Ascending aorta (tissue), 2 donors: Measurements from ENCODE around the gene RACGAP1. TPM values are rescaled to one million over a fixed set of nuclear protein-coding genes. Genes with fewer than 3 reads are reported as not detected.

Experiments used
- DNase-seq, 2 donors: peaks; one replicate each; pipeline ENCODE4 v3.0.0-alpha.2; 2019; ENCODE audit warnings: low spot score in 2 of 2
- H3K27ac ChIP-seq, 2 donors: fragments of 200-600 bp; sonication (generic); one replicate each; pipeline ENCODE4 v1.5.1; 2016 to 2017; ENCODE audit warnings: mild to moderate bottlenecking in 1 of 2
- H3K27me3 ChIP-seq: fragments of 200-600 bp; sonication (generic); one replicate; pipeline ENCODE4 v1.5.1; 2017
- H3K36me3 ChIP-seq, 2 donors: fragments of 200-600 bp; sonication (generic); one replicate each; pipeline ENCODE4 v1.5.1; 2016
- H3K4me1 ChIP-seq, 2 donors: fragments of 200-600 bp; sonication (generic); one replicate each; pipeline ENCODE4 v1.5.1; 2016 to 2017; ENCODE audit warnings: mild to moderate bottlenecking in 1 of 2
- H3K4me3 ChIP-seq, 2 donors: fragments of 200-600 bp; sonication (generic); one replicate each; pipeline ENCODE4 v1.5.1; 2016 to 2017; ENCODE audit warnings: mild to moderate bottlenecking in 1 of 2
- H3K9me3 ChIP-seq, 2 donors: fragments of 200-600 bp; sonication (generic); one replicate each; pipeline ENCODE4 v1.5.1; 2016
- intact Hi-C: fragments of 100-400 bp; cut with DNase I; formaldehyde crosslinking; loops from one replicate; pipeline ENCODE4 v1.15.1; 2023
- total RNA-seq: library from RNA; depleted of rRNA; stranded (reverse); fragments of >200 nt; gene quantifications from one replicate; pipeline ENCODE4 v1.1.0, GENCODE V29; 2016
- TF ChIP-seq, protein P1 (sequence below), 3 experiments: fragments of 200-600 bp in 2 of 3; fragments of 450-650 bp in 1 of 3; sonication (generic) in 2 of 3; IDR thresholded peaks; one replicate each; pipeline ENCODE4 v1.5.1; 2016 to 2019; ENCODE audit warnings: antibody characterized with exemption in 3 of 3, mild to moderate bottlenecking in 1 of 3, moderate library complexity in 1 of 3

The RACGAP1 gene
- total RNA-seq, 1 donor from 2014 or later: 5.1 TPM

DNA sequence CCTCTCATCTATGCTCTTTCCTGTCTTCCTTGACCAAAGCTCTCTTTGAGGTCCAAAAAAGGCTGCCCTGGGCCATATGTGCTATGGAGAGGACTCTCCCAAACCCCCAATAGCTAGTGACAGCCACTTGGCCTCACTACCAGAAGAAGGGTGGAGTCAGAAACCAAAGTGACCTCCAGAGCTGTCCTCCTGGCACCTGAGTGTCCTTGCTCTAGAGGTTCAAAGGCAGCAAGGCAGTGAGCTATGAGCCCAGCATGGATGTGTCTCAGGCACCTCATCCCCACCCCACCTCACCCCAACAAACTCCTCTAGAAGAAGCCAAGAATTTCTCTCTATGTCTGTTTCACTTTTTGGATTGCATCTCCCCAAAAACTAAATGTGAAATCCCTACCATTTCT is 67.7 kb downstream of the RACGAP1 start:
- no peak for DNase-seq
- no peak overlapping the region for H3K27ac ChIP-seq
- H3K27me3 ChIP-seq: no peaks in the 10 kb centered on the region
- no peaks in the 10 kb centered on the region for H3K9me3 ChIP-seq
- TF ChIP-seq, protein P1, sequence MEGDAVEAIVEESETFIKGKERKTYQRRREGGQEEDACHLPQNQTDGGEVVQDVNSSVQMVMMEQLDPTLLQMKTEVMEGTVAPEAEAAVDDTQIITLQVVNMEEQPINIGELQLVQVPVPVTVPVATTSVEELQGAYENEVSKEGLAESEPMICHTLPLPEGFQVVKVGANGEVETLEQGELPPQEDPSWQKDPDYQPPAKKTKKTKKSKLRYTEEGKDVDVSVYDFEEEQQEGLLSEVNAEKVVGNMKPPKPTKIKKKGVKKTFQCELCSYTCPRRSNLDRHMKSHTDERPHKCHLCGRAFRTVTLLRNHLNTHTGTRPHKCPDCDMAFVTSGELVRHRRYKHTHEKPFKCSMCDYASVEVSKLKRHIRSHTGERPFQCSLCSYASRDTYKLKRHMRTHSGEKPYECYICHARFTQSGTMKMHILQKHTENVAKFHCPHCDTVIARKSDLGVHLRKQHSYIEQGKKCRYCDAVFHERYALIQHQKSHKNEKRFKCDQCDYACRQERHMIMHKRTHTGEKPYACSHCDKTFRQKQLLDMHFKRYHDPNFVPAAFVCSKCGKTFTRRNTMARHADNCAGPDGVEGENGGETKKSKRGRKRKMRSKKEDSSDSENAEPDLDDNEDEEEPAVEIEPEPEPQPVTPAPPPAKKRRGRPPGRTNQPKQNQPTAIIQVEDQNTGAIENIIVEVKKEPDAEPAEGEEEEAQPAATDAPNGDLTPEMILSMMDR (IDR thresholded peaks at IDR 0.05): no peak
- intact Hi-C loops: no loop called here
- no peaks in the 10 kb centered on the region for H3K36me3 ChIP-seq
- no peak overlapping the region for H3K4me3 ChIP-seq
- peaks cover 0 to 13% of the 10 kb centered on the region in 2 donors for H3K4me1 ChIP-seq

DNA sequence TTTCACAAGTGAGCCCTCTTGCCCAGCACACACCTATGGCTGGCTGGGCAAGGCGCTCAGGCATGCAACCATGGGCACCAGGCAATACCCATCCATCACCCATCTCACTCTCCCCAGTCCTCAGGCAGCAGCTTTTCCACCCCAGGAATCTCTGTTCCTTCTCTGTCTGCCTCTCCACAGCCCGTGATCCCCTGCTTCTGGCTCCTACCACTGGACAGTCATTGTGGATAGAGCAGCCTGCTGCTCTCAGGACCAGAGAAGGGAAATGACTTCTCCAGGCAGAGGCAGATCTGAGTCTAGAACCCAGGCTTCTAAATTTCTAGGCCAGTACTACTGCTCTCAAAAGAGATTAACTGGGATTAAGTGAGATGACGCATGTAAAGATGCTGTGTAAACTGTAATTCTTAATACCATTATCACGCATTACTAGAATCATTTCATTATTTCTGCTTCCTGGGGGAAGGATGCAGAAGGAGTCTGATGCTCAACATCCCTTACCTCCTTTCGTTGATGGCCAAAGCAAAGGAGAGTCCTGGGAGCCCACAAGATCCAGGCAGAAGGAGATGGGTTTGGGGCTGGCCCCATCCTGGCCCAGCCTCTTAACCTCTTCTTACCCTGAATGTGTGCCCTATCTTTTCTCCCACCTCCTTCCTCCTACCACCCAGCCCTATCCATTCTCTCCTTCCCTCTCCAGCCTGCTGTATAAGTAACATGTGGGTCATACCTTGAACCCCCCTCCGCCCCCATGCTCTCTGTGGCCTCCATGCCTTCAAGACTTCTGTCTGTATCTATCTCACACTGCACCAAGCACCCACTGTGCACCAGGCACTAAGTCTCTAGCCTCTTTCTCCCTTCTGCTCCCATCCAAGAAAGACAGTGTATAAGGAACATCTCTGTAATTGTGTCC is 68.4 kb downstream of the RACGAP1 start:
- peaks cover 0 to 10% of the 10 kb centered on the region in 2 donors for H3K4me1 ChIP-seq
- H3K9me3 ChIP-seq: no peaks in the 10 kb centered on the region
- H3K36me3 ChIP-seq: no peaks in the 10 kb centered on the region
- no peaks in the 10 kb centered on the region for H3K27me3 ChIP-seq
- TF ChIP-seq, protein P1 (IDR thresholded peaks at IDR 0.05): no peak
- H3K27ac ChIP-seq: no peak overlapping the region
- intact Hi-C loops: no loop called here
- no peak overlapping the region for H3K4me3 ChIP-seq
- no peak for DNase-seq

DNA sequence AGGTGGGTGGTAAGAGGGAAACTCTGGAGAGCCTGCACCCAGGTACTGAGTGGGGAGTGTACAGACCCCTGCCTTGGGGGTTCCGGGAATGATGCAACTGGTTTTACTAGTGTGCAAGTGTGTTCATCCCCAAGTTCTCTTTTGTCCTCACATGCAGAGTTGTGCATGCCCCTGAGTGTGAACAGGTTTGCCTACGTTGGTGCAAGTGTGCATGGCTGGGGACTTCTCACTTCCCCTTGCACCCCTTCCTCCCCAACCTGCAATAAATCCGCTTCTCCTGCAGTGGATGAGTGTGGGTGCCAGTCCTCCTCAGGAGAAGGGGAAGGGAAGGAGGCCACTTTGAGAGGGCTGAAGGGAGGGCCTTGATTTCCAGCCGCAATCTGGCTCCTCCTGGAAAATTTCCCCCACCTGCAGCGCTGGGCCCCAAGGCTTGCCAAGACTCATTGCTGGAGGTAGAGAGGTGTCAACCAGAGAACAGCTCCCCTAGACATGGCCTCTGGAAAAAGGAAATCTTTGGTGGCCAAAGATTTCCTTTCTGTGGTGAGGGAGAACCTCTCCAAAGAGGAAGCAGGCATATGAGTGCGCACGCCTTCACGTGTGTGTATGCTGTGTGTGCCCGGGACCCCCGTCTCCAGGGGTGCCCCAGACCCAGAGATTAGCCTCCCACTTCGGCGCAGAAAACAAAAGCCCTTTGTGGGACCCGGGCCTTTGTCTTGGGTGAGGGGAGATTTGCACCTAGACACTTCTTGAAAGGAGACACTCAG is 69.2 kb downstream of the RACGAP1 start:
- H3K36me3 ChIP-seq: no peaks in the 10 kb centered on the region
- H3K4me1 ChIP-seq: peaks cover 0 to 7% of the 10 kb centered on the region in 2 donors
- no peaks in the 10 kb centered on the region for H3K9me3 ChIP-seq
- TF ChIP-seq, protein P1 (IDR thresholded peaks at IDR 0.05): no peak
- H3K27ac ChIP-seq: no peak overlapping the region
- DNase-seq: no peak
- intact Hi-C loops: no loop called here
- no peak overlapping the region for H3K4me3 ChIP-seq
- no peaks in the 10 kb centered on the region for H3K27me3 ChIP-seq

DNA sequence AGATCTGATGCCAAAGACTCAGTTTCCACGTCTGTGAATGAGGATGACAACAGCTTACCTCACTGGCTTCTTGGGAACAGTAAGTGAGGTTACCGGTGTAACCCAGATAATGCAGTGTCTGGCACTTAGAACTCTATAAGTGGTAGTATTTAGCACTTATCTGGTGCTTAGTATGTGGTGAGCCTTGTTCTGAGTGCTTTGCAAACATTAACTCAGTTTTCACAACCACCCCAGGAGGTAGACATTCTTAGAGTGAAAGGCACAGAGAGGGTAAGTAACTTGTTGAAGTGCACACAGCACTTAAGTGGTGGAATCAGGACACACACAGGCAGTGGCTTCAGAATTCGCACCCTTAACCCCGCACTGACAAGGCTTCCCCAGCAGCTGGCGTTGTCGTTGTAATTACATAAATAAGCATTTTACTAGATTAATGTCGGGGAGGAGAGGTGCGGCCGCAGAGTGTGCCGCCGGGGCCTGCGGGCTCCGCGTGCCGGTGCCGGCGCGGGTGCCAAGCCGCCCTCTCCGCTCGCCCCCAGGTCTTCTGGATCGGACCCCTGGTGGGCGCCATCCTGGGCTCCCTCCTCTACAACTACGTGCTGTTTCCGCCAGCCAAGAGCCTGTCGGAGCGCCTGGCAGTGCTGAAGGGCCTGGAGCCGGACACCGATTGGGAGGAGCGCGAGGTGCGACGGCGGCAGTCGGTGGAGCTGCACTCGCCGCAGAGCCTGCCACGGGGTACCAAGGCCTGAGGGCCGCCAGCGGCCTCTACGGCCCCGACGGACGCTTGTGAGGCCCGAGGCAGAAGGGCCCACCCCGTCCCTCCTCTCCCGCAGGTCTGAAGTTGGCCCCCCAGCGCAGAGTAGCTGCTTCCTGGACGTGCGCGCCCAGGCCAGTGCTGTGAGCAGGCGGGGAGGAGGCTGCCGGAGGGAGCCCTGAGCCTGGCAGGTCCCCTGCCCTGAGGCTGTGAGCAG is 70.1 kb downstream of the RACGAP1 start:
- no peak overlapping the region for H3K4me3 ChIP-seq
- H3K27me3 ChIP-seq: no peaks in the 10 kb centered on the region
- no peaks in the 10 kb centered on the region for H3K36me3 ChIP-seq
- no peaks in the 10 kb centered on the region for H3K9me3 ChIP-seq
- peaks cover 0 to 4% of the 10 kb centered on the region in 2 donors for H3K4me1 ChIP-seq
- no peak for DNase-seq
- intact Hi-C loops: no loop called here
- TF ChIP-seq, protein P1 (IDR thresholded peaks at IDR 0.05): no peak
- no peak overlapping the region for H3K27ac ChIP-seq
